Measurements from ENCODE around the gene NCAPD3.

DNA sequence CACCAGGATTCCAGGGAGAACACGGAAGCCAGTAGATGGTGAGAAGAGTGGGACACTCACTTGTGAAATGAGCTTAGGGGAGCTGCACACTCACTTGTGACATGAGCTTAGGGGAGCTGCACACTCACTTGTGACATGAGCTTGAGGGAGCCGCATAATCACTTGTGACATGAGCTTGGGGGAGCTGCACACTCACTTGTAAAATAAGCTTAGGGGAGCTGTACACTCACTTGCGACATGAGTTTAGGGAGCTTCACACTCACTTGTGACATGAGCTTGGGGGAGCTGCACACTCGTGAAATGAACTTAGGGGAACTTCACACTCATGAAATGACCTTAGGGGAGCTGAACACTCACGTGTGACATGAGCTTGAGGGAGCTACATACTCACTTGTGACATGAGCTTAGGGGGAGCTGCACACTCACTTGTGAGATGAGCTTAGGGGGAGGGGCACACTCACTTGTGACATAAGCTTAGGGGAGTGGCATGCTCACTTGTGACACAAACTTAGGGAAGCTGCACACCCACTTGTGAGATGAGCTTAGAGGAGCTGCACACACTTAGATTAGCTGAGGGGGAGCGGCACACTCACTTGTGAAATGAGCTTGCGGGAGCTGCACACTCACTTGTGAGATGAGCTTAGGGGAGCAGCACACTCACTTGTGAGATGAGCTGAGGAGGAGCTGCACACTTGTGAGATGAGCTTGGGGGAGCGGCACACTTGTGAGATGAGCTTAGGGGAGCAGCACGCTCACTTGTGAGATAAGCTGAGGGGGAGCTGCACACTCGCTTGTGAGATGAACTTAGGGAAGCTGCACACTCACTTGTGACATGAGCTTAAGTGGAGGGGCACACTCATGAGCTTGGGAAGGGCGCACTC is 59.0 kb downstream of the NCAPD3 start:
- TF ChIP-seq, protein P1, sequence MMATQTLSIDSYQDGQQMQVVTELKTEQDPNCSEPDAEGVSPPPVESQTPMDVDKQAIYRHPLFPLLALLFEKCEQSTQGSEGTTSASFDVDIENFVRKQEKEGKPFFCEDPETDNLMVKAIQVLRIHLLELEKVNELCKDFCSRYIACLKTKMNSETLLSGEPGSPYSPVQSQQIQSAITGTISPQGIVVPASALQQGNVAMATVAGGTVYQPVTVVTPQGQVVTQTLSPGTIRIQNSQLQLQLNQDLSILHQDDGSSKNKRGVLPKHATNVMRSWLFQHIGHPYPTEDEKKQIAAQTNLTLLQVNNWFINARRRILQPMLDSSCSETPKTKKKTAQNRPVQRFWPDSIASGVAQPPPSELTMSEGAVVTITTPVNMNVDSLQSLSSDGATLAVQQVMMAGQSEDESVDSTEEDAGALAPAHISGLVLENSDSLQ (IDR thresholded peaks at IDR 0.05): no peak
- no peak for TF ChIP-seq L3MBTL2 (conservative IDR thresholded peaks at IDR 0.05)
- no peak for TF ChIP-seq ELF4 (IDR thresholded peaks at IDR 0.05)
- TF ChIP-seq FOXK2 (IDR thresholded peaks at IDR 0.05): no peak
- TF ChIP-seq SUZ12 (IDR thresholded peaks at IDR 0.05): no peak
- no peak for TF ChIP-seq TARDBP (IDR thresholded peaks at IDR 0.05)
- no peak for TF ChIP-seq NFRKB (IDR thresholded peaks at IDR 0.05)
- no peak for TF ChIP-seq SP1 (IDR thresholded peaks at IDR 0.05)
- TF ChIP-seq BHLHE40 (IDR thresholded peaks at IDR 0.05; ENCODE audit: borderline replicate concordance): no peak

All from HEK293T (cell line).